Esophagus squamous epithelium (tissue), 4 donors: Measurements from ENCODE around the gene SHF.

Source experiments
- POLR2A ChIP-seq, 4 donors: fragments of 450-650 bp; IDR thresholded peaks; one replicate each; pipeline ENCODE4 v1.6.1; 2017; ENCODE audit warnings: antibody characterized with exemption in 4 of 4, mild to moderate bottlenecking in 4 of 4, moderate library complexity in 3 of 4
- TF ChIP-seq, protein P1 (sequence below), 6 experiments: fragments of 450-650 bp in 4 of 6; fragments of 200-600 bp in 2 of 6; sonication (generic) in 2 of 6; IDR thresholded peaks; one replicate each; pipeline ENCODE4 v1.5.1; 2016 to 2019; ENCODE audit warnings: antibody characterized with exemption in 6 of 6, mild to moderate bottlenecking in 4 of 6, moderate library complexity in 4 of 6

DNA sequence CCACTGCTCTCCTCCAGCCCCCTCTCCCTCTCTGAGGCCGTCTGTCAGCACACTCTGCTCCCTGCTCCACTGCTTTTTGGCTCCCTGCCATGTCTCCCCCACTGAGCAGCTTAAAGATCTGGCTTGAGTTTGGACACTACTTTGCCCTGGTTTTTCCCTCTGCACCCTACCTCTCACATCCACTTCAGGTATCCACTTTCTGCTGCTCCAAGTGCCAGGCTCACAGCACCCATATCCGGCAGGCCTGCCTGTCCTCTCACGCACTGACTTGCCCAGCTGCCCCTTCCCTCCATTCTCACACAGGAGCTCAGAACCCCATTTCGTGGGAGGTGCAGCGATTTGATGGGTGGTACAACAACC is 54.2 kb downstream of the SHF start:
- TF ChIP-seq, protein P1, sequence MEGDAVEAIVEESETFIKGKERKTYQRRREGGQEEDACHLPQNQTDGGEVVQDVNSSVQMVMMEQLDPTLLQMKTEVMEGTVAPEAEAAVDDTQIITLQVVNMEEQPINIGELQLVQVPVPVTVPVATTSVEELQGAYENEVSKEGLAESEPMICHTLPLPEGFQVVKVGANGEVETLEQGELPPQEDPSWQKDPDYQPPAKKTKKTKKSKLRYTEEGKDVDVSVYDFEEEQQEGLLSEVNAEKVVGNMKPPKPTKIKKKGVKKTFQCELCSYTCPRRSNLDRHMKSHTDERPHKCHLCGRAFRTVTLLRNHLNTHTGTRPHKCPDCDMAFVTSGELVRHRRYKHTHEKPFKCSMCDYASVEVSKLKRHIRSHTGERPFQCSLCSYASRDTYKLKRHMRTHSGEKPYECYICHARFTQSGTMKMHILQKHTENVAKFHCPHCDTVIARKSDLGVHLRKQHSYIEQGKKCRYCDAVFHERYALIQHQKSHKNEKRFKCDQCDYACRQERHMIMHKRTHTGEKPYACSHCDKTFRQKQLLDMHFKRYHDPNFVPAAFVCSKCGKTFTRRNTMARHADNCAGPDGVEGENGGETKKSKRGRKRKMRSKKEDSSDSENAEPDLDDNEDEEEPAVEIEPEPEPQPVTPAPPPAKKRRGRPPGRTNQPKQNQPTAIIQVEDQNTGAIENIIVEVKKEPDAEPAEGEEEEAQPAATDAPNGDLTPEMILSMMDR (IDR thresholded peaks at IDR 0.05): no peak
- TF ChIP-seq POLR2A (IDR thresholded peaks at IDR 0.05): no peak
